OCI-LY1 (cell line): ENCODE results near the gene TAS2R41.

ENCODE experiments used
- H2AFZ ChIP-seq: fragments of 200-600 bp; sonication (generic), shearing (Covaris generic); 2 replicates; pipeline ENCODE4 v1.6.0; 2014; ENCODE audit warnings: antibody characterized with exemption, mild to moderate bottlenecking, low read length
- H3F3A ChIP-seq: fragments of 200-600 bp; sonication (generic), shearing (Covaris generic); 2 replicates; pipeline ENCODE4 v1.6.0; 2014; ENCODE audit warnings: mild to moderate bottlenecking, antibody characterized with exemption, low read length, moderate library complexity; ENCODE audit not compliant: insufficient read depth
- H3K27ac ChIP-seq: fragments of 200-600 bp; sonication (generic); 2 replicates; pipeline ENCODE4 v1.5.1; 2014; ENCODE audit warnings: low read length, mixed run types, mild to moderate bottlenecking, low read depth; ENCODE audit not compliant: poor library complexity, severe bottlenecking
- H3K27me3 ChIP-seq: fragments of 200-600 bp; sonication (generic); 2 replicates; pipeline ENCODE4 v1.6.0; 2014; ENCODE audit warnings: antibody characterized with exemption, mild to moderate bottlenecking, low read length, moderate library complexity; ENCODE audit not compliant: insufficient read depth
- H3K36me3 ChIP-seq: fragments of 200-600 bp; sonication (generic); 2 replicates; pipeline ENCODE4 v1.6.1; 2014; ENCODE audit warnings: mild to moderate bottlenecking, antibody characterized with exemption, low read length, moderate library complexity, mixed read lengths; ENCODE audit not compliant: insufficient read depth
- H3K4me1 ChIP-seq: fragments of 200-600 bp; sonication (generic); 2 replicates; pipeline ENCODE4 v1.5.1; 2014; ENCODE audit warnings: mild to moderate bottlenecking, low read length, moderate library complexity; ENCODE audit not compliant: insufficient read depth, severe bottlenecking
- H3K4me2 ChIP-seq: fragments of 200-600 bp; sonication (generic), shearing (Covaris generic); 2 replicates; pipeline ENCODE4 v1.6.1; 2014; ENCODE audit warnings: low read length
- H3K4me3 ChIP-seq: fragments of 200-600 bp; sonication (generic); 2 replicates; pipeline ENCODE4 v1.5.1; 2014; ENCODE audit warnings: low read length, low read depth, mild to moderate bottlenecking, mixed read lengths; ENCODE audit not compliant: poor library complexity, severe bottlenecking
- H3K79me2 ChIP-seq: fragments of 200-600 bp; shearing (Covaris generic); 2 replicates; pipeline ENCODE4 v1.6.1; 2016; ENCODE audit warnings: mixed run types, low read length, mixed read lengths; ENCODE audit not compliant: insufficient read depth
- H3K9ac ChIP-seq: fragments of 200-600 bp; sonication (generic), shearing (Covaris generic); 2 replicates; pipeline ENCODE4 v1.6.1; 2014; ENCODE audit warnings: mild to moderate bottlenecking, low read length, mixed read lengths
- H3K9me2 ChIP-seq: fragments of 200-600 bp; sonication (generic), shearing (Covaris generic); 2 replicates; pipeline ENCODE4 v1.6.1; 2014; ENCODE audit warnings: low read depth, mild to moderate bottlenecking, low read length, mixed read lengths
- H3K9me3 ChIP-seq: fragments of 200-600 bp; shearing (Covaris generic); 2 replicates; pipeline ENCODE4 v1.6.1; 2014; ENCODE audit warnings: low read length, mixed read lengths
- H4K20me1 ChIP-seq: fragments of 200-600 bp; sonication (generic), shearing (Covaris generic); 2 replicates; pipeline ENCODE4 v1.6.0; 2016; ENCODE audit warnings: mild to moderate bottlenecking, low read length; ENCODE audit not compliant: insufficient read depth
- CTCF ChIP-seq: fragments of 200-600 bp; sonication (generic), shearing (Covaris generic); IDR thresholded peaks from 2 replicates; pipeline ENCODE4 v1.5.1; 2017; ENCODE audit warnings: mild to moderate bottlenecking, antibody characterized with exemption, low read length, moderate library complexity, mixed read lengths
- EZH2 ChIP-seq: fragments of 200-600 bp; sonication (generic), shearing (Covaris generic); IDR thresholded peaks from 2 replicates; pipeline ENCODE4 v1.8.0; 2017; ENCODE audit warnings: borderline replicate concordance, mixed run types, mild to moderate bottlenecking, antibody characterized with exemption, low read length, moderate library complexity, mixed read lengths

Gene TAS2R41

GRCh38 chr7:143487566-143487965, 9.9 kb downstream of the TAS2R41 start:
- TF ChIP-seq EZH2 (no peak), CTCF (no peak)
- no peak overlapping the region for H2AFZ ChIP-seq

GRCh38 chr7:143490717-143491306, 13.1 kb downstream of the TAS2R41 start:
- Histone ChIP-seq H4K20me1 (no peaks in the 10 kb centered on the region), H3K27ac (no peak overlapping the region)
- peak; percentile 53 for TF ChIP-seq CTCF
- TF ChIP-seq EZH2, result no peak

More at GRCh38 chr7:143487566-143487965, 9.9 kb downstream of the TAS2R41 start:
- Histone ChIP-seq H4K20me1 (no peaks in the 10 kb centered on the region), H3K4me2 (no peak overlapping the region), H3K27ac (no peak overlapping the region), H3K79me2 (no peaks in the 10 kb centered on the region), H3K4me1 (no peaks in the 10 kb centered on the region), H3K9ac (no peak overlapping the region), H3K36me3 (no peaks in the 10 kb centered on the region), H3F3A (no peaks in the 10 kb centered on the region), H3K9me2 (no peaks in the 10 kb centered on the region), H3K9me3 (no peaks in the 10 kb centered on the region), H3K4me3 (no peak overlapping the region), H3K27me3 (no peaks in the 10 kb centered on the region)

GRCh38 chr7:143492043-143492471, 14.4 kb downstream of the TAS2R41 start:
- Histone ChIP-seq H3F3A (no peaks in the 10 kb centered on the region), H3K36me3 (no peaks in the 10 kb centered on the region), H3K9ac (no peak overlapping the region), H4K20me1 (no peaks in the 10 kb centered on the region), H3K27me3 (no peaks in the 10 kb centered on the region), H3K4me2 (no peak overlapping the region), H3K4me3 (no peak overlapping the region), H3K9me2 (no peaks in the 10 kb centered on the region), H3K4me1 (no peaks in the 10 kb centered on the region), H3K79me2 (no peaks in the 10 kb centered on the region), H2AFZ (no peak overlapping the region), H3K9me3 (no peaks in the 10 kb centered on the region), H3K27ac (no peak overlapping the region)
- no peak for TF ChIP-seq CTCF
- no peak for TF ChIP-seq EZH2

More at GRCh38 chr7:143490717-143491306, 13.1 kb downstream of the TAS2R41 start:
- H3K79me2 ChIP-seq, result no peaks in the 10 kb centered on the region
- no peak overlapping the region for H3K4me2 ChIP-seq
- no peaks in the 10 kb centered on the region for H3K9me3 ChIP-seq
- no peaks in the 10 kb centered on the region for H3K9me2 ChIP-seq
- H3K4me3 ChIP-seq, result no peak overlapping the region
- H3K4me1 ChIP-seq, result no peaks in the 10 kb centered on the region
- H3K27me3 ChIP-seq, result no peaks in the 10 kb centered on the region
- no peaks in the 10 kb centered on the region for H3F3A ChIP-seq
- H3K36me3 ChIP-seq, result no peaks in the 10 kb centered on the region
- no peak overlapping the region for H2AFZ ChIP-seq
- no peak overlapping the region for H3K9ac ChIP-seq
